ENCODE data around the gene CD300LD. TPM values are rescaled to one million over a fixed set of nuclear protein-coding genes. Genes with fewer than 3 reads are reported as not detected.

Gene CD300LD
- total and polyA plus RNA-seq, 2 of the 8 experiments (the other 6 are each of a cell fraction or from before 2014, with no cell fraction given): not detected

GRCh38 chr17:74604761-74605160, 12.7 kb upstream of the CD300LD start:
- H3K14ac ChIP-seq (ENCODE audit: insufficient read length): no peak overlapping the region
- no peak overlapping the region for H3K18ac ChIP-seq (ENCODE audit: extremely low read depth, low read length)
- H3K4me2 ChIP-seq (ENCODE audit: insufficient read depth in 1 of 2, low read depth in 2 of 2, low read length in 2 of 2): no peak overlapping the region
- peaks cover 0 to 3% (median 1%) of the 10 kb centered on the region in 4 experiments; a peak in 2 of 7 replicates for H3K27me3 ChIP-seq (replicated peaks in 1 of 4; ENCODE audit: control insufficient read depth in 3 of 4, extremely low read depth in 1 of 4, insufficient read depth in 3 of 4, low read length in 3 of 4)
- H3K23ac ChIP-seq (ENCODE audit: insufficient read length): no peak overlapping the region
- H2BK120ac ChIP-seq (replicated peaks; ENCODE audit: low read depth, low read length): no peak overlapping the region
- no peaks in the 10 kb centered on the region for H3K9me3 ChIP-seq (ENCODE audit: insufficient read depth in 2 of 2, low read depth in 1 of 2, low read length in 1 of 2)
- no peak for DNase-seq (ENCODE audit: low read depth in 1 of 2, low spot score in 2 of 2)
- no peak overlapping the region for H4K91ac ChIP-seq (replicated peaks; ENCODE audit: insufficient read length, low read length)
- H2BK20ac ChIP-seq (ENCODE audit: low read length): no peak overlapping the region
- no peak overlapping the region for H3K4me3 ChIP-seq (ENCODE audit: extremely low read depth in 1 of 4, insufficient read depth in 2 of 4, low read depth in 3 of 4, low read length in 4 of 4)
- no peak overlapping the region for H3K56ac ChIP-seq (replicated peaks; ENCODE audit: insufficient read length, low read depth, low read length)
- H4K8ac ChIP-seq (ENCODE audit: extremely low read depth, insufficient read depth, low read length): no peak overlapping the region
- H3K4ac ChIP-seq (replicated peaks; ENCODE audit: insufficient read length, low read depth, low read length): no peak overlapping the region
- no peaks in the 10 kb centered on the region for H3K79me2 ChIP-seq (ENCODE audit: control insufficient read depth in 1 of 2, insufficient read depth in 2 of 2, low read length in 2 of 2)
- peaks cover 2% of the 10 kb centered on the region; the same call in 1 of the 2 replicates for H3K23me2 ChIP-seq (ENCODE audit: low read depth, low read length)
- no peak overlapping the region for H2BK15ac ChIP-seq (ENCODE audit: low read length)
- no peaks in the 10 kb centered on the region for H3K4me1 ChIP-seq (replicated peaks in 1 of 4; ENCODE audit: control insufficient read depth in 3 of 4, insufficient read depth in 4 of 4, low read length in 3 of 4)
- H2BK5ac ChIP-seq (ENCODE audit: low read depth, low read length): no peak overlapping the region
- no peak overlapping the region for H4K5ac ChIP-seq (ENCODE audit: insufficient read length, low read depth, low read length)
- ChIA-PET POLR2A (ENCODE audit: partially characterized antibody) (interaction anchor here (0.6 kb wide), 1 partner anchor 13 kb away, joined by 3 read pairs; the partner anchor contains the start of gene CD300LD), CTCF (ENCODE audit: partially characterized antibody) (interaction anchor here (0.8 to 5.0 kb wide), 10 partner anchors 15 to 259 kb away, joined by 3 to 33 read pairs (median 3); partner anchors contain the start of gene CD300H)
- H3K9ac ChIP-seq (replicated peaks in 1 of 4; ENCODE audit: extremely low read depth in 1 of 4, low read depth in 3 of 4, low read length in 3 of 4): no peak overlapping the region
- 85% methylated on average over 10 of the region's 10 CpGs; no CpG with 5 or more reads in 1 of the 2 experiments for WGBS, 2 experiments (ENCODE audit: extremely low coverage in 1 of 2, insufficient coverage in 1 of 2, insufficient read length in 1 of 2, insufficient replicate concordance in 2 of 2, low coverage in 1 of 2, low lambda C conversion rate in 2 of 2, missing lambda C conversion rate in 1 of 2)
- H3K79me1 ChIP-seq (ENCODE audit: low read depth, low read length): no peaks in the 10 kb centered on the region
- TF ChIP-seq HDAC2 (IDR thresholded peaks at IDR 0.05; ENCODE audit: borderline replicate concordance in 1 of 2, low read depth in 2 of 2, low read length in 2 of 2): no peak
- no peak overlapping the region for H2AK5ac ChIP-seq (ENCODE audit: low read depth, low read length)
- no peak for FAIRE-seq
- H3K36me3 ChIP-seq (ENCODE audit: control insufficient read depth in 2 of 4, insufficient read depth in 4 of 4, low read length in 3 of 4): no peaks in the 10 kb centered on the region
- H4K20me1 ChIP-seq (replicated peaks in 1 of 2; ENCODE audit: control insufficient read depth in 1 of 2, insufficient read depth in 2 of 2, low read length in 2 of 2): peaks cover 0 to 1% of the 10 kb centered on the region in 2 experiments
- H3K27ac ChIP-seq (ENCODE audit: low read depth, low read length): no peak overlapping the region
- no peak overlapping the region for H2BK12ac ChIP-seq (ENCODE audit: low read depth, low read length)
- no peak overlapping the region for H2AFZ ChIP-seq (ENCODE audit: low read length)

All from H1 (cell line).